Spleen (tissue), 7 donors: ENCODE measurements around the gene POLDIP3.

Source experiments
- POLR2A ChIP-seq, 3 donors: fragments of 450-650 bp; IDR thresholded peaks; one replicate each; pipeline ENCODE4 v1.5.1; 2017; ENCODE audit warnings: antibody characterized with exemption in 3 of 3, mild to moderate bottlenecking in 1 of 3
- POLR2AphosphoS5 ChIP-seq, 3 donors: sonication (generic); formaldehyde crosslinking; IDR thresholded peaks; one replicate each; pipeline ENCODE4 v1.5.1; 2017; ENCODE audit warnings: antibody characterized with exemption in 3 of 3
- TF ChIP-seq, protein P1 (sequence below), 11 experiments: fragments of 200-600 bp in 7 of 11; fragments of 450-650 bp in 4 of 11; sonication (generic) in 4 of 11; IDR thresholded peaks in 8 of 11; conservative IDR thresholded peaks in 3 of 11; 1 replicate in 7 of 11; 2 replicates in 4 of 11; pipeline versions ENCODE4 v1.4.0 to v1.8.0; 2016 to 2021; ENCODE audit warnings: antibody characterized with exemption in 11 of 11, inconsistent platforms in 4 of 11, mild to moderate bottlenecking in 1 of 11
- donor health status: DM: no; HTN: no; CAD: no; lungs with moderate emphysema.
- donor health status: DM: no; HTN: no; CAD: no.
- donor health status: DM: no; HTN: no; CAD: no.

DNA sequence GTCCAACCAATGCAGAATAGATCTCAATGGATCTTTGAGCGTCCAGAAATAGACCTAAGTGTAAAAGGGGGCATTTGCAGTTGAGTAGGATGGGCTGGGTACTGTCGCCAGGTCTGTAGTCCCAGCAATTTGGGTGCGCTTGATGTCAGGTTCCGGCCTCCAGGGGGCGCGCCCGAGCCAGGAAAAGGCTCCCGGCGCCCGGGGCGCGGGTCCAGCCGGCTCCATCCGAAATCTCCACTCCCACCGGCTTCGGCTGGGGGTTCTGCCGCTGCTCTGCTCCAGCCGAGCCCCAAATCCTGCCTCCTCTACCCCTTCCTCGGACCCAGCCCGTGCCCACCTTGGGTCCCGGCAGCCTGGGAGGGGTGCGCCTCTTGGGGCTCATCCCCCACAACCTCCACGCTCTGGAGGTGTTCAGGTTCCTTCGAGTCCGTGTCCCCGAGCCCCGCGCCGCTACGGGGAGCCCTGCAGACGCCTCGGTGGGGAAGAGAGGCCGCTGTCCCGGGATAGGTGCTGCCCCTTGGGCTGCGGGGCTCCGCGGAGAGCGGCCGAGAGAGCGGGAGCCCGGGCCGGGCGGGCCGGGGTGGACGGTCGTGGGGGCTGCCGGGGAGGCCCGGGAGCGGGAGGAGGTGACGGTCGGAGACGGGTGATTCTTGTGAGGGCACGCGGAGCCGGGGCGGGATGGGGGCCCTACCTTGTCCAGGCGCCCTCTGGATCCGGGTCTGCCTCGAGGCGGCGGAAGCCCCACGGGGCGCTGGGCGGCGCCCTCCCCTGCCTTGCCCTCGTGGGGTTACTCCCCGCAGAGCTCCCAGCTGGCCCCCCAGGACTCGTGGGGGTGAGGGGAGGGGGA is 47.5 kb upstream of the POLDIP3 start:
- TF ChIP-seq, protein P1, sequence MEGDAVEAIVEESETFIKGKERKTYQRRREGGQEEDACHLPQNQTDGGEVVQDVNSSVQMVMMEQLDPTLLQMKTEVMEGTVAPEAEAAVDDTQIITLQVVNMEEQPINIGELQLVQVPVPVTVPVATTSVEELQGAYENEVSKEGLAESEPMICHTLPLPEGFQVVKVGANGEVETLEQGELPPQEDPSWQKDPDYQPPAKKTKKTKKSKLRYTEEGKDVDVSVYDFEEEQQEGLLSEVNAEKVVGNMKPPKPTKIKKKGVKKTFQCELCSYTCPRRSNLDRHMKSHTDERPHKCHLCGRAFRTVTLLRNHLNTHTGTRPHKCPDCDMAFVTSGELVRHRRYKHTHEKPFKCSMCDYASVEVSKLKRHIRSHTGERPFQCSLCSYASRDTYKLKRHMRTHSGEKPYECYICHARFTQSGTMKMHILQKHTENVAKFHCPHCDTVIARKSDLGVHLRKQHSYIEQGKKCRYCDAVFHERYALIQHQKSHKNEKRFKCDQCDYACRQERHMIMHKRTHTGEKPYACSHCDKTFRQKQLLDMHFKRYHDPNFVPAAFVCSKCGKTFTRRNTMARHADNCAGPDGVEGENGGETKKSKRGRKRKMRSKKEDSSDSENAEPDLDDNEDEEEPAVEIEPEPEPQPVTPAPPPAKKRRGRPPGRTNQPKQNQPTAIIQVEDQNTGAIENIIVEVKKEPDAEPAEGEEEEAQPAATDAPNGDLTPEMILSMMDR (IDR thresholded peaks at IDR 0.05 in 8 of 11, conservative IDR thresholded peaks at IDR 0.05 in 3 of 11): peak; percentile 54 to 92 (median 84)
- TF ChIP-seq POLR2A (IDR thresholded peaks at IDR 0.05) (no peak), POLR2AphosphoS5 (IDR thresholded peaks at IDR 0.05) (peak; percentile 39 to 49 (median 49))
